GM20431 (cell line): ENCODE measurements around the gene ZSWIM2.
"Not testable (repeated sequence)": the region's sequence is repeated elsewhere in the genome, so short reads cannot be mapped to it uniquely, and the experiment has no call there.

ENCODE experiments used
- in situ Hi-C: fragments of 300-500 bp; cut with MseI, MboI; formaldehyde crosslinking; loops from one replicate; pipeline ENCODE4 v1.15.0; 2020; ENCODE audit warnings: low sequenced_read_pairs; ENCODE audit not compliant: unreplicated experiment

Gene ZSWIM2

DNA sequence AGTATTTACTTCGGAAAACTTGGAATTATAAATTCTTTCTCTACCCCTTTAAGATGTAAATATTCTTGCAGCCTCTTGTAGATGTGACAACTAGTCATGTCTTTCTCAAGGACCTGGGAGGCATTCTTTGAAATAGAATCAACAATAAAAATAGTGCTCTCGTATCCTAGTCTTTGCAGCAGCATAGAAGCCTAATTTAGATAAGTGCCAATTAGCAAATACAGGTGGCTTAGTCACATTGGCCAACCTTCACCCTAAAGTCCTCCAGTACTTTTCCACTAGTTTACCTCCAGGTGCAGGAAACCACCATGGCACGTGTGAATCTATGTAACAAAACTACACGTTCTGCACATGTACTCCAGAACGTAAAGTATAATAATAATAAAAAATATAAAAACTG lies 3.5 kb upstream of the ZSWIM2 start:
- in situ Hi-C loops: loop anchor here (25.0 kb wide), 1 partner anchor 610 kb away; no protein-coding TSS in a partner anchor

GRCh38 chr2:186842373-186842772 lies 6.6 kb downstream of the ZSWIM2 start:
- in situ Hi-C loops: no loop called here

GRCh38 chr2:186841940-186842339 lies 7.0 kb downstream of the ZSWIM2 start:
- in situ Hi-C loops: no loop called here

GRCh38 chr2:186835628-186836027 lies 13.3 kb downstream of the ZSWIM2 start:
- in situ Hi-C loops: no loop called here

- in situ Hi-C loops: no loop called here
Measured at GRCh38 chr2:186827862-186828492, 21.0 kb downstream of the ZSWIM2 start.

GRCh38 chr2:186827411-186827810 lies 21.6 kb downstream of the ZSWIM2 start:
- in situ Hi-C loops: no loop called here

DNA sequence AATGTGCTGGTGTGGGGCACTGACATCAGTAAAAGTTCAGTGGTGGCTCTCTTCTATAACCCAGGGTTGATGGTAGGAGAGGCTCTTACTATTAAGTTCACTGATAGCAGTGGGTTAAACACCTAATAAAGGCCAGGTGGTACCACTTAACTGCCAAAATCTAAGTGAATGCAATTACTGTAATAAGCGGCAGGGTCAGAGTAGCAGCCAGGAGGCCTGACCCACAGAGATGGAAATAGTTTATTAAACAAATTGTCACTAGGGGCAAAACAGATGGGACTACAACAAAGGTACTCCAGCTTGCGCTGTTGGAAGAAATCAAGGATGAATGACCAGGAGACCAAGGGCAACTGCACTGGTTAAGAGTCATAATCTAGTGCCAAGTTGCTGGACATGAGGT lies 26.6 kb downstream of the ZSWIM2 start:
- in situ Hi-C loops: no loop called here

- in situ Hi-C loops: no loop called here
Measured at GRCh38 chr2:186820303-186820702, 28.7 kb downstream of the ZSWIM2 start.

DNA sequence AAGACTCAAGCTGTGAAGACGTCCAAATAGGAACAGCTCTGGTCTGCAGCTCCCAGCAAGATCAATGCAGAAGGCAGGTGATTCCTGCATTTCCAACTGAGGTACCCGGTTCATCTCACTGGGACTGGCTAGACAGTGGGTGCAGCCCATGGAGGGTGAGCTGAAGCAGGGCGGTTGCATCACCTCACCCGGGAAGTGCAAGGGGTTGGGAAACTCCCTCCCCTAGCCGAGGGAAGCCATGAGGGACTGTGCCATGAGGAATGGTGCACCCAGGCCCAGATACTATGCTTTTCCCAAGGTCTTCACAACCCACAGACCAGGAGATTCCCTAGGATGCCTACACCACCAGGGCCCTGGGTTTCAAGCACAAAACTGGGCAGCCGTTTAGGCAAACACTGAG lies 37.2 kb downstream of the ZSWIM2 start:
- in situ Hi-C loops: not testable (repeated sequence)

DNA sequence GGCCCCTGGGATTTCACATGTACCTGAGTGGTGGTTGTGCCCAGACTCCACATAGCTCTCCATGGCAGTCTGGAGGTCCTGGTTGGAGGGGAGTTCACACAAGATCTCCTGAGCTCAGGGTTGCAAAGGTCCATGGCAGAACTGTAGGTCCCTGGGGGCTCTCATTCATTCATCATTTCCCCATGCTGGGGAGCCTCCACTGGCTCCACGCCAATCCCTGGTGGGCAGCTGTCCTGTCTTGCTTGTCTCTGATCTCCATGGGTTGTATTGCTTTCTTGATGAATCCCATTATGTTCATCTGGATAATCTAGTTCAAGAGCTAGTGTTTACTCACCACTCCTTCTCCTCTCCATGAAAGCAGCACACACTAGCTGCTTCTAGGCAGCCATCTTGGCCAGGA lies 42.4 kb downstream of the ZSWIM2 start:
- in situ Hi-C loops: no loop called here

GRCh38 chr2:186798604-186799003 lies 50.4 kb downstream of the ZSWIM2 start:
- in situ Hi-C loops: not testable (repeated sequence)

DNA sequence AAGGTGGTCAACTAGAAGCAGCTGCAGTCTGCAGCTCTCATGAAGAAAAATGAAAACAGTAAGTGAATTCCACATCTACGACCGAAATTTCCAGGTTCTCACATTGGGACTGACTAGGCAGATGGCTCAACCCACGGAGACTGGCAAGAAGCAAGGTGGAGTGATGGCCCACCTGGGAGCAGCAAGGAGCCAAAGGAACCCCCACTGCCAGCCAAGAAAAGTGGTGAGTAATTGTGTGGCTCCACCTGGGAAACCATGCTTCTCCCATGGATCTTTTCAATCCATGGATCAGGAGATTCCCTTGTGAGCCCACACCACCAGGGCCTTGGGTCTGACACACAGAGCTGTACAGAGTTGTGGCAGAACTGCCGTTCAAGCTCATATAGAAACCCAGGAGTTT lies 64.0 kb downstream of the ZSWIM2 start:
- in situ Hi-C loops: no loop called here

- in situ Hi-C loops: no loop called here
Measured at GRCh38 chr2:186783254-186783653, 65.7 kb downstream of the ZSWIM2 start.

DNA sequence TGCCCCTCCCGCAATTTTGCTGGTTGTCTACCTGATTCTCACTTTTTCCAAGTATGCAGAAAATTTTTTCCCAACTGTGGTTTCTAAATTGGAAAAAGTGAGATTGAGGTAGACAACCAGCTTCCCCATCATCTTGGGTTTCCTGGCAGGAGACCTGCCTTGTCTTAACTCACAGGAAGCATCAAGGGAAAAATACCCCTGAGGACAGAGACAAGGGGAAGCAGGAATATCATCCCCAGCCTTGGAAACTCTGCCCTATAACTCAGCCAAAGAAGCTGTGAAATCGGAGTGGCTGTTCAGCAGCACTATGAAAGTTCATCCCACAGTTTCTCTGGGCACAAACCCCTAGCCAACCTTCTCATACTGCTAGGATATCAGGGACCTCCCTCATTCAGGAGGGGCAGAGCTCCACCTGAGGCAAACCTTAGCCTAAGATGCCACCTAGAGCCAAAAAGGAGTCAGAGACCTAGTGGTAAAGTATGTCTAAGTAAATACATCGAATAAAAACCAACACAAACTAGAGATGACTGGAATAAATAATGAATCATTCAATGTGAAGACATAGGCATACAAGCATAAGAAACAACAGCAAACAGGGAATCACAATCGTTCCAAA lies 68.2 kb downstream of the ZSWIM2 start:
- in situ Hi-C loops: no loop called here
